Right kidney (tissue), 1 donor: Measurements from ENCODE around the gene NDUFB5.
"Not testable (repeated sequence)": the region's sequence is repeated elsewhere in the genome, so short reads cannot be mapped to it uniquely, and the experiment has no call there.

Source experiments
- DNase-seq: peaks from one replicate; pipeline ENCODE4 v3.0.0-alpha.2; 2016

The NDUFB5 gene

GRCh38 chr3:179624451-179624850 is 19.9 kb downstream of the NDUFB5 start:
- DNase-seq: no peak

GRCh38 chr3:179630753-179631451 is 26.3 kb downstream of the NDUFB5 start:
- DNase-seq: no peak

GRCh38 chr3:179640469-179640868 is 35.9 kb downstream of the NDUFB5 start:
- no peak for DNase-seq

- DNase-seq: no peak
Observed at GRCh38 chr3:179642871-179643270, 38.3 kb downstream of the NDUFB5 start.

- DNase-seq: not testable (repeated sequence)
Observed at GRCh38 chr3:179643837-179644236, 39.2 kb downstream of the NDUFB5 start.

- no peak for DNase-seq
Observed at GRCh38 chr3:179646177-179646576, 41.6 kb downstream of the NDUFB5 start.

GRCh38 chr3:179651687-179652446 is 47.3 kb downstream of the NDUFB5 start:
- DNase-seq: no peak

GRCh38 chr3:179652447-179653095 is 48.0 kb downstream of the NDUFB5 start, which contains the start of gene USP13:
TSS of gene USP13 (plus strand) at chr3:179653040. CDS start at chr3:179653226, 186 bp downstream.
- peak; percentile 83 for DNase-seq

GRCh38 chr3:179653096-179653797 is 48.7 kb downstream of the NDUFB5 start:
- peak; percentile 96 for DNase-seq

GRCh38 chr3:179655236-179655635 is 50.6 kb downstream of the NDUFB5 start:
- no peak for DNase-seq

GRCh38 chr3:179658606-179659005 is 54.0 kb downstream of the NDUFB5 start:
- no peak for DNase-seq

GRCh38 chr3:179660872-179661271 is 56.3 kb downstream of the NDUFB5 start:
- no peak for DNase-seq

- DNase-seq: no peak
Observed at GRCh38 chr3:179661777-179662176, 57.2 kb downstream of the NDUFB5 start.

GRCh38 chr3:179663093-179663492 is 58.5 kb downstream of the NDUFB5 start:
- no peak for DNase-seq

GRCh38 chr3:179666030-179666429 is 61.4 kb downstream of the NDUFB5 start:
- no peak for DNase-seq

- DNase-seq: no peak
Observed at GRCh38 chr3:179666436-179667035, 61.9 kb downstream of the NDUFB5 start.

GRCh38 chr3:179668429-179668828 is 63.8 kb downstream of the NDUFB5 start:
- DNase-seq: no peak

- no peak for DNase-seq
Observed at GRCh38 chr3:179670311-179670710, 65.7 kb downstream of the NDUFB5 start.

GRCh38 chr3:179671309-179671708 is 66.7 kb downstream of the NDUFB5 start:
- DNase-seq: no peak

- no peak for DNase-seq
Observed at GRCh38 chr3:179671747-179672242, 67.2 kb downstream of the NDUFB5 start.

GRCh38 chr3:179672918-179673317 is 68.3 kb downstream of the NDUFB5 start:
- DNase-seq: no peak

- no peak for DNase-seq
Observed at GRCh38 chr3:179673523-179673922, 68.9 kb downstream of the NDUFB5 start.
